Tibial nerve (tissue), 4 donors: ENCODE measurements around the gene GSTA2.

Source experiments
- CTCF ChIP-seq, 5 experiments: fragments of 200-600 bp in 3 of 5; fragments of 450-650 bp in 2 of 5; sonication (generic) in 3 of 5; IDR thresholded peaks; one replicate each; pipeline ENCODE4 v1.5.1; 2016 to 2019; ENCODE audit warnings: antibody characterized with exemption in 5 of 5, mild to moderate bottlenecking in 3 of 5, moderate library complexity in 2 of 5
- EP300 ChIP-seq, 2 donors: sonication (generic); formaldehyde crosslinking; IDR thresholded peaks; one replicate each; pipeline ENCODE4 v1.6.1; 2017; ENCODE audit warnings: antibody characterized with exemption in 2 of 2, mild to moderate bottlenecking in 1 of 2

GRCh38 chr6:52749556-52750152 lies 13.6 kb downstream of the GSTA2 start:
- TF ChIP-seq EP300 (IDR thresholded peaks at IDR 0.05) (no peak), CTCF (IDR thresholded peaks at IDR 0.05) (no peak)
